ENCODE data around the gene ZNF14.
"Not testable (repeated sequence)": the region's sequence is repeated elsewhere in the genome, so short reads cannot be mapped to it uniquely, and the experiment has no call there.

ZNF14 gene

DNA sequence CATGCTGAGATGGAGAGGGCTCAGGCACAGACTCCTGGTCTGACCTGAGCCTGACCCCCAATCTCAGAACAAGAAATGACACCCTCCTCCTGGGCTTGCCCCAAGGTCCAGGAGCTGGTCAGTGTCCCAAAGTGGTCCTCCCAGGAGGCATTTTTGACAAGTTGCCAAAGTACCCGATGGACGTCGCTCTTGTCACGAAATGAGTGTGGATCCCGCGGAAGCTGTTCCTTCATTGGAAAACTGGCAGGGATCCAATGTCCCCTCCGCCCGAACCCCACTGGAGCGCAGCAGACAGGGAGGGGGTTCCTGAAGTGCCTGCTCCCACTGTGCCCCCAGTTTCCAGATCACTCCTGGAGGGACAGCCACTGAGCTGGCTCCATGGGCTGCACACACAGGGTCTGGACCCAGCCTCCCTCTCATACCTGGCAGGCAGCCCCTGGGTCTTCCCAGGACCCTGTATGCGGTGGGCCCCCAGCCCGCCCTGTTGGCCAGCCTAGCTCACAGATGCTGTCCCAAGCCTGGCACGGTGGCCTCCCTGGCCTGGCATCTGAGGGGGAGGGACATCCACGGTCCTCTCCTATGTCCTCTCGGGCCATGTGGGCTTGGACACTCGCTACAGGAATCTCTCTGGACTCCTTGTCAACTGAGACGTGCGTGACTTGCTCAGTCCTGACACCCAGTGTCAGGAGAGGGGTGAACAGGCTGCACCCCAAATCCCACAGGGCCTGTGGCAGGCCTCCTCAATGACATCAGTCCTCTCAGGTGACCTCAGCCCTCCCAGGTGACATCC, 12.8 kb upstream of the ZNF14 start:
- no peaks in the 10 kb centered on the region for H3K27me3 ChIP-seq (ENCODE audit: control insufficient read depth in 2 of 2, insufficient read depth in 2 of 2, low read length in 2 of 2)
- H3K9ac ChIP-seq (ENCODE audit: low read depth in 1 of 2, low read length in 2 of 2) = no peak overlapping the region
- no peak overlapping the region for H3K4me3 ChIP-seq (ENCODE audit: low read length in 2 of 2)
- no peaks in the 10 kb centered on the region for H3K36me3 ChIP-seq (ENCODE audit: control insufficient read depth in 2 of 2, insufficient read depth in 2 of 2, low read length in 2 of 2)
- no peak overlapping the region for H3K27ac ChIP-seq (ENCODE audit: low read depth in 2 of 2, low read length in 2 of 2)
- no peaks in the 10 kb centered on the region for H3K9me3 ChIP-seq (ENCODE audit: control insufficient read depth in 2 of 2, low read length in 2 of 2)
- no peaks in the 10 kb centered on the region for H3K4me1 ChIP-seq (ENCODE audit: control insufficient read depth in 2 of 2, insufficient read depth in 2 of 2, low read length in 2 of 2)

DNA sequence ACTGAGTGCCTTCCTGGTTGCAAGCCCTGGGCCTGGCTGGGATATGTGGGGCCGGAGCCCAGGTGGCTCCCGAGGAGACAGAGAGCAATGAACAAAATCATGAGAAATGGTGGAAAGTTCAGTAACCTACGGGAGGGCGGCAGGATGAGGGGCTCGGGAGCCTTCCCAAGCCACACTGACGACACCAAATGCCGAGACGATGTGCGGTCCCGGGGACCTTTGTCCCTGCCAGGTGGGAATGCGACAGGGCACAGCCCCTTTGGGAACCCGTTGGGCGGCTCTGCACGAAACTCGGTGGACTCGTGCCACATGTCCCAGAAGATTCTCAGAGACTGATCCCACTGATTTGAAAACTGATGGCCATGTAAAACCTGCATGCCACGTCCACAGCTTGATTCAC, 11.7 kb upstream of the ZNF14 start:
- H3K9ac ChIP-seq (ENCODE audit: low read depth in 1 of 2, low read length in 2 of 2) = no peak overlapping the region
- H3K27me3 ChIP-seq (ENCODE audit: control insufficient read depth in 2 of 2, insufficient read depth in 2 of 2, low read length in 2 of 2) = no peaks in the 10 kb centered on the region
- no peaks in the 10 kb centered on the region for H3K9me3 ChIP-seq (ENCODE audit: control insufficient read depth in 2 of 2, low read length in 2 of 2)

DNA sequence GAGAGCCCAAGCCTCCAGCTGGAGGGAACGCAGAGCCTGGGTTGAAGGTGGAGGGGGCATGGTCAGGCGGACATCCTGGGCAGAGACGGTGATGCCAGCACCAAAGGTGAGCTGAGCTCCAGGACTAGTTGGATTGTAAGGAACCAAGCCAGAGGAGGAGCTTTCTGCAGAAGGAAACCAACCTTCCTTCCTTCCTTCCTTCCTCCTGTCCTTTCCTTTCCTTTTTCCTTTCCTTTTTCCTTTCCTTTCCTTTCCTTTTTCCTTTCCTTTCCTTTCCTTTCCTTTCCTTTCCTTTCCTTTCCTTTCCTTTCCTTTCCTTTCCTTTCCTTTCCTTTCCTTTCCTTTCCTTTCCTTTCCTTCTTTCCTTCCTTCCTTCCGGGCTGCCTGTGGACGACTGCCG, 11.0 kb upstream of the ZNF14 start:
- not testable (repeated sequence) for H3K36me3 ChIP-seq (ENCODE audit: control insufficient read depth in 2 of 2, insufficient read depth in 2 of 2, low read length in 2 of 2); H3K27me3 ChIP-seq (ENCODE audit: control insufficient read depth in 2 of 2, insufficient read depth in 2 of 2, low read length in 2 of 2); H3K4me1 ChIP-seq (ENCODE audit: control insufficient read depth in 2 of 2, insufficient read depth in 2 of 2, low read length in 2 of 2); H3K4me3 ChIP-seq (ENCODE audit: low read length in 2 of 2); H3K9ac ChIP-seq (ENCODE audit: low read depth in 1 of 2, low read length in 2 of 2); H3K27ac ChIP-seq (ENCODE audit: low read depth in 2 of 2, low read length in 2 of 2); H3K9me3 ChIP-seq (ENCODE audit: control insufficient read depth in 2 of 2, low read length in 2 of 2)

More for the DNA sequence above, 11.7 kb upstream of the ZNF14 start:
- H3K36me3 ChIP-seq (ENCODE audit: control insufficient read depth in 2 of 2, insufficient read depth in 2 of 2, low read length in 2 of 2) = no peaks in the 10 kb centered on the region
- no peaks in the 10 kb centered on the region for H3K4me1 ChIP-seq (ENCODE audit: control insufficient read depth in 2 of 2, insufficient read depth in 2 of 2, low read length in 2 of 2)
- no peak overlapping the region for H3K4me3 ChIP-seq (ENCODE audit: low read length in 2 of 2)
- no peak overlapping the region for H3K27ac ChIP-seq (ENCODE audit: low read depth in 2 of 2, low read length in 2 of 2)

DNA sequence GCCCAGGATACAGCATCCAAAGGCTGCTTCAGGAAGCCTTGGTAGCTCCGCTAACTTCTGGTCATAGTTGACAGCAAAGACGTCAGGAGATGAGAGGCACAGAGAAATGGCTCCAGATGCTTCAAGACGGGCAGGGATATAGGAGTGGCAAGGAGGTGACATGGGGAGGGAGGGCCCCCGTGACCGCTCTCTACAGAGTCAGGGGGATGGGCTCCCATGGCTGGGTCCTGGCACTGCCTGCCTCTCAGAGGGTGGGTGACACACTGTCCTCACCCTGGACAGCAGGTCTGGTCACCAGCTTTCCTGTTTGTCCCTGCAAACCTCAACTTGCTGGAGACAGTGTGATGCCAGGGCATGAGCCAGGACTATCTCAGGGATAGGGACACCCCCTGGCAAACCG, 10.3 kb upstream of the ZNF14 start:
- Histone ChIP-seq H3K9me3 (ENCODE audit: control insufficient read depth in 2 of 2, low read length in 2 of 2) (no peaks in the 10 kb centered on the region), H3K36me3 (ENCODE audit: control insufficient read depth in 2 of 2, insufficient read depth in 2 of 2, low read length in 2 of 2) (no peaks in the 10 kb centered on the region), H3K9ac (ENCODE audit: low read depth in 1 of 2, low read length in 2 of 2) (no peak overlapping the region), H3K4me1 (ENCODE audit: control insufficient read depth in 2 of 2, insufficient read depth in 2 of 2, low read length in 2 of 2) (no peaks in the 10 kb centered on the region), H3K27ac (ENCODE audit: low read depth in 2 of 2, low read length in 2 of 2) (no peak overlapping the region), H3K4me3 (ENCODE audit: low read length in 2 of 2) (no peak overlapping the region), H3K27me3 (ENCODE audit: control insufficient read depth in 2 of 2, insufficient read depth in 2 of 2, low read length in 2 of 2) (no peaks in the 10 kb centered on the region)

DNA sequence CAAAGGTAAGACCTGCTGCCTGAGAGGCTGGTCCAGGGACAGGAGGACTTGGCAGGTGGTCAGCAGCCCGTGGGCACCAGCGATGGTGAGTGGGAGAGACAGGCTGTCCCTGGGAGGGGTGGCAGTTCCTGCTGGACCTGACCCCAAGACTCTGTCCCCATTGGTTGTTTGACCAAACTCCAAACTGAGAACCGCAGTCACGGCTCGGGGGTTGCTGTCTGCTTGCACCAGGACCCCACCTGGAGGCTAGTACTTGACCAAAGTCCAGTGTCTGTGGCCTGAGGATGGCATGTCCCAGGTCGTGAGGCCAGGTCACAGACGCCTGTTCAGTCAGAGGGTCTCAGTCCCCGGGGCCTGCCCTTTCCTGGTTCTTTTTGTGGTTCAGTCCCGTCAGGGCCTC, 9.9 kb upstream of the ZNF14 start:
- Histone ChIP-seq H3K27me3 (ENCODE audit: control insufficient read depth in 2 of 2, insufficient read depth in 2 of 2, low read length in 2 of 2) (no peaks in the 10 kb centered on the region), H3K4me3 (ENCODE audit: low read length in 2 of 2) (no peak overlapping the region), H3K36me3 (ENCODE audit: control insufficient read depth in 2 of 2, insufficient read depth in 2 of 2, low read length in 2 of 2) (no peaks in the 10 kb centered on the region), H3K9me3 (ENCODE audit: control insufficient read depth in 2 of 2, low read length in 2 of 2) (no peaks in the 10 kb centered on the region), H3K4me1 (ENCODE audit: control insufficient read depth in 2 of 2, insufficient read depth in 2 of 2, low read length in 2 of 2) (no peaks in the 10 kb centered on the region), H3K9ac (ENCODE audit: low read depth in 1 of 2, low read length in 2 of 2) (no peak overlapping the region), H3K27ac (ENCODE audit: low read depth in 2 of 2, low read length in 2 of 2) (no peak overlapping the region)

DNA sequence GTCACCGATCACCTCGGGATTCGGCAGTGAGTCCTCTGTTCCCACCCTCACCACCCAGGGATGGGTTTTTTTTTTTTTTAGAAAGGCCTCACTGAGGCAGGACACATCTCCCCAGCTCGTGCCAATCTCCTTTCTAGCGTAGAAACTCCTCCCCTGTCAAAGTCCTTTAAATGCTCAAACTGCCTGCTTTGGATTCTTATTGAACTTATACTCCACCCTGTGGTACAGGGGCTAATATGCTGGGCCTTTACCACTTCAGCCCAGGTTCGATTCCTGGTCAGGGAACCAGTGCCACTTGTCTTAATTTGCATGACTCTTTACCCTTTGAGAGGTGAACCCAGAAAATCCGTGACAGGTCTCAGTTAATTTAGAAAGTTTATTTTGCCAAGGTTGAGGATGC, 8.3 kb upstream of the ZNF14 start:
- Histone ChIP-seq H3K27ac (ENCODE audit: low read depth in 2 of 2, low read length in 2 of 2) (no peak overlapping the region), H3K4me1 (ENCODE audit: control insufficient read depth in 2 of 2, insufficient read depth in 2 of 2, low read length in 2 of 2) (no peaks in the 10 kb centered on the region), H3K9ac (ENCODE audit: low read depth in 1 of 2, low read length in 2 of 2) (no peak overlapping the region), H3K9me3 (ENCODE audit: control insufficient read depth in 2 of 2, low read length in 2 of 2) (no peaks in the 10 kb centered on the region), H3K36me3 (ENCODE audit: control insufficient read depth in 2 of 2, insufficient read depth in 2 of 2, low read length in 2 of 2) (no peaks in the 10 kb centered on the region), H3K27me3 (ENCODE audit: control insufficient read depth in 2 of 2, insufficient read depth in 2 of 2, low read length in 2 of 2) (no peaks in the 10 kb centered on the region), H3K4me3 (ENCODE audit: low read length in 2 of 2) (no peak overlapping the region)

DNA sequence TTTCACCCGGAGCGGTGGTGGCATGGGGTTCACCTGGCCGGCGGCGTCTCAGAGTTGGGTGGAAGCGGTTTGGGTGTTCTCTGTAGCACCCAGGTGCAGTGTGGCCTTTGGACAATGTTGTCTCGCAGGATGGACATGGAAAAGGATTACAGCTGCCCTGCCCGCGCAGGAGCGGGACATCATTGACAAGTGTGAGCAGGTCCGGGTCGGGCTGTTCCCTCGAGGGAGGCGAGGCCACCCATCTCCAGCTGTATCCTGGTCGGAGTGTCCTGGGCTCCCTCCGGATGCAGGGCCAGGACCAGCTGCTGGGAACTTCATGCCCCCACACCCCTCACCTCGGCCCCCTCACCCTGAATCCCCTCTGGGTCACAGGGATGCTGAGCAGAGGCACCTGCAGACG, 7.8 kb upstream of the ZNF14 start:
- H3K36me3 ChIP-seq (ENCODE audit: control insufficient read depth in 2 of 2, insufficient read depth in 2 of 2, low read length in 2 of 2) = no peaks in the 10 kb centered on the region

DNA sequence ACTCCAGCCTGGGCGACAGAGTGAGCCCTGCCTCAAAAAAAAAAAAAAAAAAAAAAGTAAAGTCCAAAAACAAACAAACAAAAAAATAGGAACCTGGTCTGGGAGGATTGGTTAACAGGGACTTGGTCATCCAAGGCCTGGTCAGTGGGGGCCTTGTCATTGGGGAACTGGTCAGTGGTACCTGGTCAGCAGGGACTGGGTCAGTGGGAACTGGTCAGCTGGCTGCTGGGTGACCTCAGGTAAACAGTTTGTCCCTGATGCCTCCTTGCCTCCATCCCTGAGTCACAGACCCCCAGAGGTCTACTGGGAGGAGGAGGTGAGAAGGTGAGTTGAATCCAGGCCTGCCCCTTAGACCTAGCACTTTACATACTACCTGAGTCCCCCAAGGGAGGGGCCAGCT, 5.7 kb upstream of the ZNF14 start:
- Histone ChIP-seq H3K9ac (ENCODE audit: low read depth in 1 of 2, low read length in 2 of 2) (no peak overlapping the region), H3K27ac (ENCODE audit: low read depth in 2 of 2, low read length in 2 of 2) (no peak overlapping the region), H3K9me3 (ENCODE audit: control insufficient read depth in 2 of 2, low read length in 2 of 2) (no peaks in the 10 kb centered on the region), H3K4me1 (ENCODE audit: control insufficient read depth in 2 of 2, insufficient read depth in 2 of 2, low read length in 2 of 2) (no peaks in the 10 kb centered on the region), H3K36me3 (ENCODE audit: control insufficient read depth in 2 of 2, insufficient read depth in 2 of 2, low read length in 2 of 2) (no peaks in the 10 kb centered on the region), H3K27me3 (ENCODE audit: control insufficient read depth in 2 of 2, insufficient read depth in 2 of 2, low read length in 2 of 2) (no peaks in the 10 kb centered on the region), H3K4me3 (ENCODE audit: low read length in 2 of 2) (no peak overlapping the region)

More for the DNA sequence above, 7.8 kb upstream of the ZNF14 start:
- H3K27ac ChIP-seq (ENCODE audit: low read depth in 2 of 2, low read length in 2 of 2) = no peak overlapping the region
- no peak overlapping the region for H3K9ac ChIP-seq (ENCODE audit: low read depth in 1 of 2, low read length in 2 of 2)
- no peaks in the 10 kb centered on the region for H3K4me1 ChIP-seq (ENCODE audit: control insufficient read depth in 2 of 2, insufficient read depth in 2 of 2, low read length in 2 of 2)
- no peak overlapping the region for H3K4me3 ChIP-seq (ENCODE audit: low read length in 2 of 2)
- no peaks in the 10 kb centered on the region for H3K9me3 ChIP-seq (ENCODE audit: control insufficient read depth in 2 of 2, low read length in 2 of 2)
- H3K27me3 ChIP-seq (ENCODE audit: control insufficient read depth in 2 of 2, insufficient read depth in 2 of 2, low read length in 2 of 2) = no peaks in the 10 kb centered on the region

DNA sequence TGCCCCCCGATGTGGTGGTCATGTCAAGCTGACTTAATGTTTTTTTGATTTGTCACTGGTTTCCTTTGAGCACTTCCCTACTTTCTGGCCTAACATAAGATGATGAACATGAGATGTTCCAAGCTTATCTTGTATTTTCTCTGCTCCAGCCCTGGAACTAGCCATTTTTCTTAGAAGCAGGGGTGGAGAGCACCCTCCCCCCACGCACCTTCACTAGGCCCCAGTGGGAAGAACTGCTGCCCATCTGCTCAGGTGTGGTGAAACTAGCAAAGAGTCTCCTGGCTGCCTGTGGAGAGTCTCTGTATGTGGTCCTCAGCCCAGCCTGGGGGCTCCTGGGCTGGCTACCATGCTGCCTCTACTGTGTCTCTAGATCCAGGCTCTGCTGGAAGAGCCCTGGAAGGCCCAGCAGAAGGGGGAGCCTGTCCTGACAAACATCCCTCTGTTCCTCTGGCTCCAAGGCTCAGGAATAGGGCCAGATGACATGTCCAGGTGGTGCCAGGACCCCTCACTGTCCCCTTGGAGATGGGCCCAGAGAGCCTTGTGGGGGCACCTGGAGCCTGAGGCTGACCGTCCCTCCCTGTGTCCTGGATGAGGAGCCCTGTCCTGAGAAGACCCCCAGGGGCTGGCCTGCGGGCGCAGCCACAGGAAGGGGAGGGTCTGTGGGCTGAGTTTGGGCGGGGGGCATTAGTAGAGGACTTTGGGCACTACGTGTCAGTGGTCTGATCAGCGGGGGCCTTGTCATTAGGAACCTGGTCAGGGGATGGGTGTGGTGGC, 4.8 kb upstream of the ZNF14 start:
- Histone ChIP-seq H3K9ac (ENCODE audit: low read depth in 1 of 2, low read length in 2 of 2) (no peak overlapping the region), H3K27ac (ENCODE audit: low read depth in 2 of 2, low read length in 2 of 2) (no peak overlapping the region), H3K9me3 (ENCODE audit: control insufficient read depth in 2 of 2, low read length in 2 of 2) (no peaks in the 10 kb centered on the region), H3K4me1 (ENCODE audit: control insufficient read depth in 2 of 2, insufficient read depth in 2 of 2, low read length in 2 of 2) (peaks cover 0 to 3% of the 10 kb centered on the region in 2 donors), H3K27me3 (ENCODE audit: control insufficient read depth in 2 of 2, insufficient read depth in 2 of 2, low read length in 2 of 2) (no peaks in the 10 kb centered on the region), H3K36me3 (ENCODE audit: control insufficient read depth in 2 of 2, insufficient read depth in 2 of 2, low read length in 2 of 2) (no peaks in the 10 kb centered on the region), H3K4me3 (ENCODE audit: low read length in 2 of 2) (no peak overlapping the region)

DNA sequence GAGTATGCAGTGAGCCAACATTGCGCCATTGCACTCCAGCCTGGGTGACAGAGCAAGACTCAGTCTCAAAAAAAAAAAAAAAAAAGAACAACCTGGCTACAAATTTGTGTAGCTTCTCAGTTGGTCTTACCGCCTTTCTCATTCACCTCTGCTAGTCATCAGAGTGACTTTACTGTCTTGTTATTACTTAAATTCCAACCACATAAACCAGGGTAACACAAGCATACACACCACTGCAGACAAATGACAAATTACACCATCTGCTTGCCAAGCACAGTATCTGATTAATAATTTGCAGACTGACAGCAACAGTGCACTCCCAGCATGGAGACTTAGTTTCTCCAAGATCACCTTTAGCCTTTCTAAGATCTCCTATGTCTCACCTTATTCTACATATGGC, 11.0 kb downstream of the ZNF14 start:
- Histone ChIP-seq H3K9me3 (ENCODE audit: control insufficient read depth in 2 of 2, low read length in 2 of 2) (peaks cover 16 to 38% of the 10 kb centered on the region in 2 donors), H3K27me3 (ENCODE audit: control insufficient read depth in 2 of 2, insufficient read depth in 2 of 2, low read length in 2 of 2) (no peaks in the 10 kb centered on the region), H3K4me3 (ENCODE audit: low read length in 2 of 2) (no peak overlapping the region), H3K27ac (ENCODE audit: low read depth in 2 of 2, low read length in 2 of 2) (no peak overlapping the region), H3K36me3 (ENCODE audit: control insufficient read depth in 2 of 2, insufficient read depth in 2 of 2, low read length in 2 of 2) (peaks cover 3% of the 10 kb centered on the region in 2 donors), H3K9ac (ENCODE audit: low read depth in 1 of 2, low read length in 2 of 2) (no peak overlapping the region), H3K4me1 (ENCODE audit: control insufficient read depth in 2 of 2, insufficient read depth in 2 of 2, low read length in 2 of 2) (no peaks in the 10 kb centered on the region)
